ENCODE results near the gene ATP9B. TPM values are rescaled to one million over a fixed set of nuclear protein-coding genes. Genes with fewer than 3 reads are reported as not detected.
"Not testable (repeated sequence)": the region's sequence is repeated elsewhere in the genome, so short reads cannot be mapped to it uniquely, and the experiment has no call there.

The ATP9B gene
- total RNA-seq, 1 donor from 2014 or later: 45.3 TPM

DNA sequence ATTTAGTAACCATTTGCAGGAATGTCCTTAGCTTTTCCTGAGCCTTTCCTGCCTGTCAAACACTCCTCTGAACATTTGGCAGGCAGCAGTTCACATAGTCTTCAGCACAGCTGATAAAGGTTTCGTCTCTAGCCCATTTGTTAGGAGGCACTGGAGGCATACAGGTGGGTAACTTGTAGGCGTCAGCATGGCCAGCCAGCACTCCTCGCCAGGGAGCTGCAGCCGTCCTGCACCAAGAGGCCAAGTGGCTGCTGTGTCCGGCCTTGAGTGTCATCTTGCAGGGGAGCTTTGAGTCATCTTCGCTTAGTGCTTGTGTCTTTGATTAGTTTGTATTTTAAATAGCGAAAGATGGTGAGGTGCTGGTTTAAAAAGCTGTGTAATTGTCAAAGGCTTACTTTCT is 206.3 kb downstream of the ATP9B start:
- DNase-seq (ENCODE audit: low spot score, unreplicated experiment): no peak
- H3K27ac Mint-ChIP-seq: no peak overlapping the region
- no peak for TF ChIP-seq CTCF (IDR thresholded peaks at IDR 0.05; ENCODE audit: unreplicated experiment)
- peaks cover 8% of the 10 kb centered on the region for H3K36me3 Mint-ChIP-seq (ENCODE audit: insufficient read depth)
- no peaks in the 10 kb centered on the region for H3K9me3 Mint-ChIP-seq (ENCODE audit: low read depth)
- H3K4me3 Mint-ChIP-seq (ENCODE audit: low read depth): no peak overlapping the region
- H3K27me3 Mint-ChIP-seq: no peaks in the 10 kb centered on the region
- peaks cover 2% of the 10 kb centered on the region for H3K4me1 Mint-ChIP-seq (ENCODE audit: low read depth)

DNA sequence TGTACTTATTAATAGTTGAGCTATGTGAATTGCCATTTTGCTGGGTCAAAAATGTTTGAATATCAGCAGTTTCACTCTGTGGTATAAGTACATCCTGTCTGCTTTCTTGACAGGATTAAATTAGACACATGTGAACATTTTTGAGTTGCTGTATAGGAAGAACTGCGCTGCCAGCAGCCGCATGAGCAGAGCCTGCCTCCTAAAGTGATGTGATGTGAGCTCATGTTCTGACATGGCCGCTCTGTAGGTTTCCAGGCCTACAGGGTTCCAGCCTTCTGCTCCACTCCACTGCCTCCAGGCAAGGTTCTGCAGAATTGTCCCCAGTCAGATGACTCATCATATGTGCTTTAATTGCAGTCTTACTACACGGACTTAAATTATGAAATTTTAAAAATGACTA is 206.8 kb downstream of the ATP9B start:
- H3K27ac Mint-ChIP-seq: no peak overlapping the region
- DNase-seq (ENCODE audit: low spot score, unreplicated experiment): no peak
- TF ChIP-seq CTCF (IDR thresholded peaks at IDR 0.05; ENCODE audit: unreplicated experiment): no peak
- H3K4me1 Mint-ChIP-seq (ENCODE audit: low read depth): peaks cover 3% of the 10 kb centered on the region
- no peaks in the 10 kb centered on the region for H3K9me3 Mint-ChIP-seq (ENCODE audit: low read depth)
- peaks cover 8% of the 10 kb centered on the region for H3K36me3 Mint-ChIP-seq (ENCODE audit: insufficient read depth)
- no peak overlapping the region for H3K4me3 Mint-ChIP-seq (ENCODE audit: low read depth)
- H3K27me3 Mint-ChIP-seq: no peaks in the 10 kb centered on the region

- no peaks in the 10 kb centered on the region for H3K9me3 Mint-ChIP-seq (ENCODE audit: low read depth)
- TF ChIP-seq CTCF (IDR thresholded peaks at IDR 0.05; ENCODE audit: unreplicated experiment): no peak
- DNase-seq (ENCODE audit: low spot score, unreplicated experiment): no peak
Measured at GRCh38 chr18:79278896-79279295, 209.7 kb downstream of the ATP9B start.

GRCh38 chr18:79283131-79283810 is 214.1 kb downstream of the ATP9B start:
- DNase-seq (ENCODE audit: low spot score, unreplicated experiment): no peak
- H3K4me3 Mint-ChIP-seq (ENCODE audit: low read depth): no peak overlapping the region
- H3K9me3 Mint-ChIP-seq (ENCODE audit: low read depth): peaks cover 4% of the 10 kb centered on the region
- peaks cover 3% of the 10 kb centered on the region for H3K4me1 Mint-ChIP-seq (ENCODE audit: low read depth)
- H3K27ac Mint-ChIP-seq: no peak overlapping the region
- no peaks in the 10 kb centered on the region for H3K27me3 Mint-ChIP-seq
- TF ChIP-seq CTCF (IDR thresholded peaks at IDR 0.05; ENCODE audit: unreplicated experiment): no peak
- H3K36me3 Mint-ChIP-seq (ENCODE audit: insufficient read depth): peaks cover 12% of the 10 kb centered on the region

More at GRCh38 chr18:79278896-79279295, 209.7 kb downstream of the ATP9B start:
- Mint-ChIP-seq H3K36me3 (ENCODE audit: insufficient read depth) (peaks cover 8% of the 10 kb centered on the region), H3K4me1 (ENCODE audit: low read depth) (peaks cover 3% of the 10 kb centered on the region), H3K27ac (no peak overlapping the region), H3K4me3 (ENCODE audit: low read depth) (no peak overlapping the region), H3K27me3 (no peaks in the 10 kb centered on the region)

DNA sequence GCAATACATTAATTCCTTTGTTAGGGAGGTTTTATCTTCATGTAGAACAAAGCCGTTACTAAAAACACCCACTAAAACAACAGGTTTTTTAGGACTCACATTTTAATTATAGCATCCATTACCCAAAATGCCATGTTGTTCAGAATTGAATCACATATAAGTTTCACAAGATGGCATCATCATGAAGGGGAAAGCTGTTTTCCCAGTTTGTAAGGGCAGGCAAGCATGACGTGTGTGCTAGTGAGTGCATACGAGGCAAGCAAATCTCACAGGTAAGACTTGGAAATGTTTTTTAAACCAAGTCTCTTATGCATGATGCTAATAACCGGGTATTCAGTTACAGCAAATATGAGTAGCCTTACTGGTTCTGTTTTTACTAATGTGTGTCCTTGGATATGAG is 214.7 kb downstream of the ATP9B start:
- no peak for TF ChIP-seq CTCF (IDR thresholded peaks at IDR 0.05; ENCODE audit: unreplicated experiment)
- H3K4me1 Mint-ChIP-seq (ENCODE audit: low read depth): peaks cover 3% of the 10 kb centered on the region
- H3K27me3 Mint-ChIP-seq: no peaks in the 10 kb centered on the region
- no peak overlapping the region for H3K4me3 Mint-ChIP-seq (ENCODE audit: low read depth)
- peaks cover 10% of the 10 kb centered on the region for H3K36me3 Mint-ChIP-seq (ENCODE audit: insufficient read depth)
- H3K27ac Mint-ChIP-seq: no peak overlapping the region
- DNase-seq (ENCODE audit: low spot score, unreplicated experiment): no peak
- H3K9me3 Mint-ChIP-seq (ENCODE audit: low read depth): peaks cover 4% of the 10 kb centered on the region

- not testable (repeated sequence) for H3K27me3 Mint-ChIP-seq; H3K27ac Mint-ChIP-seq; DNase-seq (ENCODE audit: low spot score, unreplicated experiment)
Measured at GRCh38 chr18:79285191-79285590, 216.0 kb downstream of the ATP9B start.

GRCh38 chr18:79290409-79290808 is 221.2 kb downstream of the ATP9B start:
- not testable (repeated sequence) for DNase-seq (ENCODE audit: low spot score, unreplicated experiment); H3K4me3 Mint-ChIP-seq (ENCODE audit: low read depth); H3K27ac Mint-ChIP-seq; H3K4me1 Mint-ChIP-seq (ENCODE audit: low read depth); H3K27me3 Mint-ChIP-seq
- H3K36me3 Mint-ChIP-seq (ENCODE audit: insufficient read depth): peaks cover 17% of the 10 kb centered on the region
- H3K9me3 Mint-ChIP-seq (ENCODE audit: low read depth): peaks cover 14% of the 10 kb centered on the region

More at GRCh38 chr18:79285191-79285590, 216.0 kb downstream of the ATP9B start:
- peaks cover 16% of the 10 kb centered on the region for H3K36me3 Mint-ChIP-seq (ENCODE audit: insufficient read depth)
- not testable (repeated sequence) for H3K9me3 Mint-ChIP-seq (ENCODE audit: low read depth); H3K4me3 Mint-ChIP-seq (ENCODE audit: low read depth); H3K4me1 Mint-ChIP-seq (ENCODE audit: low read depth)

Data from progenitor cell of endocrine pancreas (in vitro differentiated cells).